ENCODE results near the gene CSTB. TPM values are rescaled to one million over a fixed set of nuclear protein-coding genes. Genes with fewer than 3 reads are reported as not detected.

The CSTB gene
- total and polyA plus RNA-seq, 2 donors (not counting 1 experiment from before 2014, with no cell fraction given), result 14.0 to 28.3 TPM

DNA sequence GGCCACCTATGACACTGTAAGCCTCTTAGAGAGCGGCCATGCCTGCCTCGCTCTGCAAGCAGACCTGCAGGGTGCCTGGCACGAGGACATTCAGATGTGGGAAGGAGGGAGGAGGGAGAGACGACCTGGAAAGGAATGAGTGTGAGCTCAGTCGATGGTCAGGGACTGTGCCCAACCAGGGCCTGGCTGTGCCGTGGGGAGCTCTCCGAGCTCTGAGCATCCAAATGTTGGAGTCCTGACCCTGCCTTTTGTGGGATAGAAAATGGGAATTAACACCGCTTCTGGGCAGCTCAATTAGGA, 7.3 kb downstream of the CSTB start:
- H3K4me2 ChIP-seq (replicated peaks; ENCODE audit: low read depth, low read length, poor library complexity, severe bottlenecking), result no peak overlapping the region
- no peaks in the 10 kb centered on the region for H3K27me3 ChIP-seq (replicated peaks in 1 of 4; ENCODE audit: control extremely low read depth in 1 of 4, control insufficient read depth in 3 of 4, insufficient read depth in 4 of 4, low read length in 3 of 4)
- H3K4me3 ChIP-seq (ENCODE audit: control extremely low read depth in 1 of 5, extremely low read depth in 1 of 5, insufficient read depth in 1 of 5, low read depth in 2 of 5, low read length in 4 of 5), result no peak overlapping the region
- no peaks in the 10 kb centered on the region for H4K20me1 ChIP-seq (ENCODE audit: control insufficient read depth, insufficient read depth, low read length, poor library complexity, severe bottlenecking)
- no peaks in the 10 kb centered on the region for H3K4me1 ChIP-seq (ENCODE audit: control insufficient read depth in 2 of 2, insufficient read depth in 2 of 2, low read length in 2 of 2)
- H3K9ac ChIP-seq (ENCODE audit: low read length), result no peak overlapping the region
- H3K9me3 ChIP-seq (ENCODE audit: control extremely low read depth in 1 of 3, control insufficient read depth in 2 of 3, insufficient read depth in 1 of 3, low read length in 2 of 3), result peaks cover 0 to 6% (median 0%) of the 10 kb centered on the region in 3 donors
- ATAC-seq (ENCODE audit: low read depth) (no peak), DNase-seq (no peak)
- Mint-ChIP-seq H3K27me3 (peaks cover 7% of the 10 kb centered on the region), H3K27ac (no peak overlapping the region), H3K4me3 (no peak overlapping the region), H3K9me3 (ENCODE audit: insufficient read depth) (no peaks in the 10 kb centered on the region), H3K4me1 (peaks cover 9% of the 10 kb centered on the region)
- ChIA-PET CTCF (no interaction called here), POLR2A (no interaction called here)
- H3K27ac ChIP-seq (ENCODE audit: low read length in 2 of 2), result no peak overlapping the region
- no peak overlapping the region for H2AFZ ChIP-seq (ENCODE audit: insufficient read depth, low read depth, low read length, poor library complexity, severe bottlenecking)
- intact Hi-C loops (cut with micrococcal nuclease), result no loop called here
- peaks cover 0 to 7% of the 10 kb centered on the region in 2 experiments for H3K36me3 ChIP-seq (replicated peaks in 1 of 2; ENCODE audit: control extremely low read depth in 1 of 2, control insufficient read depth in 1 of 2, extremely low read depth in 1 of 2, insufficient read depth in 2 of 2, low read length in 1 of 2)
- H3K79me2 ChIP-seq (ENCODE audit: control insufficient read depth, insufficient read depth, low read length), result no peaks in the 10 kb centered on the region
- WGBS (ENCODE audit: insufficient coverage), result 86% methylated on average over 5 of the region's 8 CpGs
- TF ChIP-seq, protein P1, sequence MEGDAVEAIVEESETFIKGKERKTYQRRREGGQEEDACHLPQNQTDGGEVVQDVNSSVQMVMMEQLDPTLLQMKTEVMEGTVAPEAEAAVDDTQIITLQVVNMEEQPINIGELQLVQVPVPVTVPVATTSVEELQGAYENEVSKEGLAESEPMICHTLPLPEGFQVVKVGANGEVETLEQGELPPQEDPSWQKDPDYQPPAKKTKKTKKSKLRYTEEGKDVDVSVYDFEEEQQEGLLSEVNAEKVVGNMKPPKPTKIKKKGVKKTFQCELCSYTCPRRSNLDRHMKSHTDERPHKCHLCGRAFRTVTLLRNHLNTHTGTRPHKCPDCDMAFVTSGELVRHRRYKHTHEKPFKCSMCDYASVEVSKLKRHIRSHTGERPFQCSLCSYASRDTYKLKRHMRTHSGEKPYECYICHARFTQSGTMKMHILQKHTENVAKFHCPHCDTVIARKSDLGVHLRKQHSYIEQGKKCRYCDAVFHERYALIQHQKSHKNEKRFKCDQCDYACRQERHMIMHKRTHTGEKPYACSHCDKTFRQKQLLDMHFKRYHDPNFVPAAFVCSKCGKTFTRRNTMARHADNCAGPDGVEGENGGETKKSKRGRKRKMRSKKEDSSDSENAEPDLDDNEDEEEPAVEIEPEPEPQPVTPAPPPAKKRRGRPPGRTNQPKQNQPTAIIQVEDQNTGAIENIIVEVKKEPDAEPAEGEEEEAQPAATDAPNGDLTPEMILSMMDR (IDR thresholded peaks at IDR 0.05), result no peak

DNA sequence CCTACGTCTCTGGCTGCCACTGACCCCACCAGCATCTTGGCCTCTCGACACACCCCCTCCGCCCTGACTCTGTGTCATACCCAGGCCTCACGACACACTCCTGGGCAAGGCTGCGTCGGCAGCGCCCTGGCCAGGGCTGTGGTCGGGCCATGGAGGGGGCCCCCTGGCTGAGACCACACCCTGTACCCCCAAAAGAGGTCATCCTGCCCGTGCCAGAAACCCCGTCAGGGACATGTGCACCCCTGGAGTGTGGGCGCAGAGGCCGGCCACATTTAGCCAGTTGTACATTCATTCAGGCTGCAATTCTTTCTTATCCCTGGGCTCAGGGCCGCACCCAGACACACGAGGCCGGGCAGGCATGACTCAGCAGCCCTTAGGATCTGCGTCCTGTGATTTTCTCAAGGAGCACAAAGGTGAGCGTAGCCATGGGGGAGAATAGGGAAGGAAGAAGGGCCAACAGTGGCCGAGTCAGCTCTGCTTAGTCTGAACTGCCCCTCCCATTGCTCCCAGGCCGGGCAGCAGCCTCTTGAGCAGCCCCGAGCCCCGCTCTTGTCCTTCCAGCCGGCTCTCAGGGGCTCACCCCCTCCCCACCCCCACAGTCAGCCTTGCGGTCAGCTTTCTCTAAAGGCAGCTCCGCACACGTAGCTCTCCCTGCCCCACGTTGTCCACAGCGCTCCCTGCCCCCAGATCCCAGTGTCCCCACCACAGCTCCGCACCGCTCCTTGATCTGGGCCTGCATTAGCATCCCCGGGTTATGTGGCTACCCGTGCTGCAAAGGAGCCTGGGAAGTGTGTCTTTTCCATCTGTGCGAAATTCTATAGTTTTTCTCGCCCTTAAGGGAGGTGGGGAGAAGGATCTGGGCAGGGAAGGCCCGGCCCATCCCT, 7.9 kb downstream of the CSTB start:
- ChIA-PET POLR2A (no interaction called here), CTCF (no interaction called here)
- Histone ChIP-seq H2AFZ (ENCODE audit: insufficient read depth, low read depth, low read length, poor library complexity, severe bottlenecking) (no peak overlapping the region), H3K9ac (ENCODE audit: low read length) (no peak overlapping the region), H3K9me3 (ENCODE audit: control extremely low read depth in 1 of 3, control insufficient read depth in 2 of 3, insufficient read depth in 1 of 3, low read length in 2 of 3) (peaks cover 0 to 6% (median 0%) of the 10 kb centered on the region in 3 donors), H3K27me3 (replicated peaks in 1 of 4; ENCODE audit: control extremely low read depth in 1 of 4, control insufficient read depth in 3 of 4, insufficient read depth in 4 of 4, low read length in 3 of 4) (no peaks in the 10 kb centered on the region), H3K27ac (ENCODE audit: low read length in 2 of 2) (no peak overlapping the region), H3K36me3 (replicated peaks in 1 of 2; ENCODE audit: control extremely low read depth in 1 of 2, control insufficient read depth in 1 of 2, extremely low read depth in 1 of 2, insufficient read depth in 2 of 2, low read length in 1 of 2) (peaks cover 0 to 2% of the 10 kb centered on the region in 2 experiments), H3K79me2 (ENCODE audit: control insufficient read depth, insufficient read depth, low read length) (no peaks in the 10 kb centered on the region), H3K4me2 (replicated peaks; ENCODE audit: low read depth, low read length, poor library complexity, severe bottlenecking) (no peak overlapping the region), H3K4me3 (ENCODE audit: control extremely low read depth in 1 of 5, extremely low read depth in 1 of 5, insufficient read depth in 1 of 5, low read depth in 2 of 5, low read length in 4 of 5) (no peak overlapping the region), H3K4me1 (ENCODE audit: control insufficient read depth in 2 of 2, insufficient read depth in 2 of 2, low read length in 2 of 2) (no peaks in the 10 kb centered on the region), H4K20me1 (ENCODE audit: control insufficient read depth, insufficient read depth, low read length, poor library complexity, severe bottlenecking) (no peaks in the 10 kb centered on the region)
- Mint-ChIP-seq H3K27ac (no peak overlapping the region), H3K4me3 (no peak overlapping the region), H3K27me3 (peaks cover 7% of the 10 kb centered on the region), H3K4me1 (peaks cover 9% of the 10 kb centered on the region), H3K9me3 (ENCODE audit: insufficient read depth) (no peaks in the 10 kb centered on the region)
- ATAC-seq (ENCODE audit: low read depth) (no peak), DNase-seq (no peak)
- TF ChIP-seq EZH2 (IDR thresholded peaks at IDR 0.05; ENCODE audit: borderline replicate concordance, insufficient read depth, low read depth, low read length, poor library complexity, severe bottlenecking), result no peak
- TF ChIP-seq, protein P1 (IDR thresholded peaks at IDR 0.05), result no peak
- intact Hi-C loops (cut with micrococcal nuclease), result no loop called here
- 74% methylated on average over 33 of the region's 34 CpGs for WGBS (ENCODE audit: insufficient coverage)

Measured in B cell (primary cell).